A549 (cell line): ENCODE data around the gene ZNF418. TPM values are rescaled to one million over a fixed set of nuclear protein-coding genes. Genes with fewer than 3 reads are reported as not detected.

Experiments
- ATAC-seq, 2 experiments: fragments of 200-7000 bp in 1 of 2; fragments of >200 bp in 1 of 2; cut with Nextera tagmentation in 1 of 2; cut with Tn5 transposase in 1 of 2; 3 replicates each; pipeline versions ENCODE4 v1.8.0 to v1.9.1; 2018 to 2020; ENCODE audit warnings: mild to moderate bottlenecking in 1 of 2, moderate library complexity in 1 of 2
- CTCF ChIA-PET: fragments of 300-600 bp; sonication (Branson Sonifier 250); formaldehyde crosslinking; extraction: SDS; loops from one replicate; lab custom pipeline; 2021; ENCODE audit warnings: antibody characterized with exemption, inconsistent platforms; lab: Yijun Ruan, JAX
- POLR2A ChIA-PET: fragments of 350-600 bp; formaldehyde crosslinking; extraction: SDS; loops from one replicate; lab custom pipeline; 2021; ENCODE audit warnings: antibody characterized with exemption, inconsistent platforms; lab: Yijun Ruan, JAX
- DNase-seq, 2 experiments: peaks; one replicate each; pipeline versions ENCODE4 v3.0.0 to v3.0.0-alpha.2; 2011 to 2016; ENCODE audit warnings: low read depth in 1 of 2, low spot score in 1 of 2
- FAIRE-seq: peaks from 2 replicates; lab custom pipeline; 2011; peaks lifted over from hg19 to GRCh38; lab: Jason Lieb, UNC
- H3K27ac ChIP-seq, 2 experiments: fragments of >200 bp; sonication (Bioruptor Twin); formaldehyde crosslinking; 3 replicates each; pipeline ENCODE4 v1.5.1; 2016 to 2017
- H3K4me1 ChIP-seq: fragments of >200 bp; sonication (Bioruptor Twin); formaldehyde crosslinking; 3 replicates; pipeline ENCODE4 v1.6.1; 2016
- H3K4me2 ChIP-seq: fragments of >200 bp; sonication (Bioruptor Twin); formaldehyde crosslinking; 3 replicates; pipeline ENCODE4 v1.6.1; 2016
- H3K4me3 ChIP-seq: fragments of >200 bp; sonication (Bioruptor Twin); formaldehyde crosslinking; 3 replicates; pipeline ENCODE4 v1.5.1; 2016
- H3K9me3 ChIP-seq: fragments of >200 bp; sonication (Bioruptor Twin); formaldehyde crosslinking; 3 replicates; pipeline ENCODE4 v1.6.1; 2016
- ATOH8 ChIP-seq: fragments of 250-450 bp; sonication (Bioruptor Pico); IDR thresholded peaks from 2 replicates; pipeline ENCODE4 v1.5.0; 2020; ENCODE audit warnings: low read depth, mild to moderate bottlenecking, moderate library complexity
- BCL3 ChIP-seq: fragments of >200 bp; sonication (Bioruptor Twin); formaldehyde crosslinking; IDR thresholded peaks from 3 replicates; pipeline ENCODE4 v1.6.1; 2016
- CBX2 ChIP-seq: fragments of 200-600 bp; sonication (generic); IDR thresholded peaks from 2 replicates; pipeline ENCODE4 v1.6.1; 2016; ENCODE audit warnings: low read depth, mild to moderate bottlenecking, borderline replicate concordance
- CBX8 ChIP-seq: fragments of 200-600 bp; sonication (generic); IDR thresholded peaks from 2 replicates; pipeline ENCODE4 v1.6.1; 2016
- CHD2 ChIP-seq: fragments of 150-350 bp; IDR thresholded peaks from 2 replicates; pipeline ENCODE4 v1.6.1; 2014; ENCODE audit warnings: low read length; ENCODE audit not compliant: partially characterized antibody
- CHD4 ChIP-seq: fragments of 200-600 bp; sonication (generic); IDR thresholded peaks from 2 replicates; pipeline ENCODE4 v1.6.1; 2016; ENCODE audit warnings: antibody characterized with exemption, mild to moderate bottlenecking, borderline replicate concordance
- ELK1 ChIP-seq: fragments of 150-350 bp; IDR thresholded peaks from 2 replicates; pipeline ENCODE4 v1.6.1; 2014; ENCODE audit warnings: low read depth, mild to moderate bottlenecking, low read length
- FOSB ChIP-seq: fragments of 250-450 bp; sonication (Bioruptor Pico); IDR thresholded peaks from 2 replicates; pipeline ENCODE4 v1.5.0; 2020; ENCODE audit warnings: mild to moderate bottlenecking, moderate library complexity
- FOSL2 ChIP-seq, 2 experiments: fragments of 450-650 bp in 1 of 2; fragments of >200 bp in 1 of 2; sonication (Bioruptor Twin) in 1 of 2; formaldehyde crosslinking; IDR thresholded peaks; 2 replicates each; pipeline versions ENCODE4 v1.5.0 to v1.6.1; 2016 to 2020; ENCODE audit warnings: mild to moderate bottlenecking in 1 of 2, moderate library complexity in 1 of 2
- FOXS1 ChIP-seq: fragments of 250-450 bp; sonication (Bioruptor Pico); IDR thresholded peaks from 2 replicates; pipeline ENCODE4 v1.5.0; 2020; ENCODE audit warnings: mild to moderate bottlenecking, moderate library complexity
- GATA3 ChIP-seq: IDR thresholded peaks from 2 replicates; pipeline ENCODE4 v1.6.1; 2012; ENCODE audit warnings: borderline replicate concordance
- HMGXB4 ChIP-seq: fragments of 250-450 bp; sonication (Bioruptor Pico); IDR thresholded peaks from 2 replicates; pipeline ENCODE4 v1.5.0; 2021; ENCODE audit warnings: mild to moderate bottlenecking, moderate library complexity, borderline replicate concordance
- HOXA7 ChIP-seq: fragments of 250-450 bp; sonication (Bioruptor Pico); IDR thresholded peaks from 2 replicates; pipeline ENCODE4 v1.5.0; 2020; ENCODE audit warnings: mild to moderate bottlenecking, moderate library complexity
- HOXB13 ChIP-seq: fragments of 250-450 bp; sonication (Bioruptor Pico); IDR thresholded peaks from 2 replicates; pipeline ENCODE4 v1.5.0; 2020; ENCODE audit warnings: low read depth, mild to moderate bottlenecking, moderate library complexity
- HOXB5 ChIP-seq: fragments of 250-450 bp; sonication (Bioruptor Pico); IDR thresholded peaks from 2 replicates; pipeline ENCODE4 v1.5.0; 2020; ENCODE audit warnings: mild to moderate bottlenecking, moderate library complexity
- JUNB ChIP-seq: fragments of >200 bp; sonication (Bioruptor Twin); formaldehyde crosslinking; IDR thresholded peaks from 2 replicates; pipeline ENCODE4 v1.6.1; 2016
- KDM1A ChIP-seq: fragments of 200-600 bp; sonication (generic); IDR thresholded peaks from 2 replicates; pipeline ENCODE4 v1.6.1; 2016; ENCODE audit warnings: low read depth, mild to moderate bottlenecking
- MAFK ChIP-seq: fragments of 450-650 bp; IDR thresholded peaks from 2 replicates; pipeline ENCODE4 v1.6.1; 2014; ENCODE audit not compliant: partially characterized antibody
- MAX ChIP-seq: IDR thresholded peaks from 2 replicates; pipeline ENCODE4 v1.6.1; 2012
- MAZ ChIP-seq: fragments of 150-350 bp; IDR thresholded peaks from 2 replicates; pipeline ENCODE4 v1.6.1; 2014; ENCODE audit warnings: antibody characterized with exemption, low read depth, low read length, borderline replicate concordance
- MYC ChIP-seq: IDR thresholded peaks from 2 replicates; pipeline ENCODE4 v1.6.1; 2012; ENCODE audit warnings: mild to moderate bottlenecking, inconsistent platforms, low read length, improper control_type of control experiment, borderline replicate concordance
- PHF8 ChIP-seq: fragments of 200-600 bp; sonication (generic); IDR thresholded peaks from 2 replicates; pipeline ENCODE4 v1.6.1; 2016; ENCODE audit warnings: low read depth, mild to moderate bottlenecking, antibody characterized with exemption, moderate library complexity, borderline replicate concordance
- POLR2AphosphoS2 ChIP-seq: conservative IDR thresholded peaks from 2 replicates; pipeline ENCODE4 v1.6.1; 2012; ENCODE audit warnings: low read length, improper control_type of control experiment, inconsistent platforms
- RAD21 ChIP-seq, 2 experiments: fragments of >200 bp in 1 of 2; sonication (Bioruptor Twin) in 1 of 2; formaldehyde crosslinking in 1 of 2; IDR thresholded peaks in 1 of 2; conservative IDR thresholded peaks in 1 of 2; 2 replicates in 1 of 2; 3 replicates in 1 of 2; pipeline ENCODE4 v1.6.1; 2012 to 2018; ENCODE audit warnings: inconsistent platforms in 1 of 2
- RARB ChIP-seq: fragments of 250-450 bp; sonication (Bioruptor Pico); IDR thresholded peaks from 2 replicates; pipeline ENCODE4 v1.8.0; 2021; ENCODE audit warnings: mild to moderate bottlenecking, moderate library complexity
- RFX5 ChIP-seq: fragments of 450-650 bp; IDR thresholded peaks from 2 replicates; pipeline ENCODE4 v1.7.1; 2014; ENCODE audit warnings: antibody characterized with exemption, mild to moderate bottlenecking, moderate library complexity
- TFCP2L1 ChIP-seq: fragments of 250-450 bp; sonication (Bioruptor Pico); IDR thresholded peaks from 2 replicates; pipeline ENCODE4 v1.5.0; 2021; ENCODE audit warnings: mild to moderate bottlenecking
- TP53 ChIP-seq: fragments of 250-450 bp; sonication (Bioruptor Pico); IDR thresholded peaks from 2 replicates; pipeline ENCODE4 v1.5.0; 2021; ENCODE audit warnings: mild to moderate bottlenecking, moderate library complexity
- ZC3H11A ChIP-seq: fragments of 450-650 bp; IDR thresholded peaks from 2 replicates; pipeline ENCODE4 v1.6.1; 2014; ENCODE audit warnings: antibody characterized with exemption, mild to moderate bottlenecking
- ZFP36 ChIP-seq: fragments of 450-650 bp; IDR thresholded peaks from 2 replicates; pipeline ENCODE4 v1.6.1; 2014; ENCODE audit warnings: borderline replicate concordance; ENCODE audit not compliant: partially characterized antibody
- ZSCAN20 ChIP-seq: fragments of 250-450 bp; sonication (Bioruptor Pico); IDR thresholded peaks from 2 replicates; pipeline ENCODE4 v1.8.0; 2022; ENCODE audit warnings: mild to moderate bottlenecking, moderate library complexity
- WGBS: methylation state at CpG from one replicate; pipeline ENCODE4 v1.1.6; 2017; ENCODE audit errors: missing lambda C conversion rate; 5-methylcytosine and 5-hydroxymethylcytosine counted together
- polyA plus RNA-seq, 4 experiments: library from polyadenylated mRNA; depleted of rRNA in 3 of 4; stranded (reverse); fragments of >200 nt; fragmentation: RNase III in 1 of 4; extraction: RNeasy Plus Mini Kit Qiagen cat#74134 plus additional on column Dnase treatment in 1 of 4; gene quantifications; 2 replicates in 3 of 4; 3 replicates in 1 of 4; pipeline ENCODE4 v1.2.3, GENCODE V29; 2011 to 2017

Gene ZNF418
- polyA plus RNA-seq, 2 of the 4 experiments (the other 2 are of a cell fraction) = 1.8 to 3.2 TPM

- ATAC-seq (no peak; a peak in 1 of 6 replicates), DNase-seq (no peak), FAIRE-seq (no peak)
- Histone ChIP-seq H3K4me3 (peak overlapping the region; percentile 23; the same call in 2 of the 3 replicates), H3K9me3 (peaks cover 85% of the 10 kb centered on the region), H3K4me1 (no peaks in the 10 kb centered on the region), H3K27ac (no peak overlapping the region), H3K4me2 (peak overlapping the region; percentile 29; the same call in 1 of the 3 replicates)
- TF ChIP-seq HOXA7 (CRISPR knock-in tag) = no peak
- no peak for TF ChIP-seq ATOH8 (CRISPR knock-in tag)
- no peak for TF ChIP-seq MAFK
- no peak for TF ChIP-seq FOSL2 (IDR thresholded peaks at IDR 0.05)
- TF ChIP-seq FOSL2 (CRISPR knock-in tag; IDR thresholded peaks at IDR 0.05) = no peak
- no peak for TF ChIP-seq GATA3
- TF ChIP-seq RARB = no peak
- no peak for TF ChIP-seq POLR2AphosphoS2
- TF ChIP-seq ZFP36 = no peak
- no peak for TF ChIP-seq BCL3
- TF ChIP-seq RFX5 = no peak
- no peak for TF ChIP-seq ELK1
- TF ChIP-seq FOSB (CRISPR knock-in tag) = no peak
- no peak for TF ChIP-seq CBX2
- TF ChIP-seq HOXB13 (CRISPR knock-in tag) = no peak
- TF ChIP-seq HOXB5 (CRISPR knock-in tag) = no peak
- TF ChIP-seq TFCP2L1 = no peak
- TF ChIP-seq MAX = no peak
- no peak for TF ChIP-seq CHD4
- TF ChIP-seq MAZ = no peak
- POLR2A ChIA-PET = no interaction called here
- CTCF ChIA-PET = interaction anchor here (0.8 to 1.4 kb wide), 3 partner anchors 9 to 15 kb away, joined by 3 to 4 read pairs (median 3); no protein-coding TSS in a partner anchor
- WGBS = 63% methylated on average over 8 of the region's 8 CpGs
Observed at GRCh38 chr19:57888107-57888559, 47.1 kb downstream of the ZNF418 start.

GRCh38 chr19:57887195-57887941 lies 47.8 kb downstream of the ZNF418 start:
- H3K4me3 ChIP-seq = no peak overlapping the region
- FAIRE-seq = peak; percentile 46
- ATAC-seq = no peak
- TF ChIP-seq MYC (no peak), MAZ (no peak), ATOH8 (CRISPR knock-in tag) (no peak), JUNB (no peak), KDM1A (no peak), PHF8 (no peak), POLR2AphosphoS2 (no peak), FOXS1 (CRISPR knock-in tag) (no peak), HMGXB4 (CRISPR knock-in tag) (no peak), CBX8 (no peak), ZC3H11A (no peak), ZSCAN20 (CRISPR knock-in tag) (no peak), RAD21 (conservative IDR thresholded peaks at IDR 0.05 in 1 of 2, IDR thresholded peaks at IDR 0.05 in 1 of 2) (no peak), TP53 (CRISPR knock-in tag) (no peak), CHD2 (no peak)

More at GRCh38 chr19:57887195-57887941, 47.8 kb downstream of the ZNF418 start:
- POLR2A ChIA-PET = no interaction called here
- Histone ChIP-seq H3K9me3 (peaks cover 82% of the 10 kb centered on the region), H3K4me1 (no peaks in the 10 kb centered on the region), H3K27ac (no peak overlapping the region), H3K4me2 (no peak overlapping the region)
- 59% methylated on average over 6 of the region's 6 CpGs for WGBS
- CTCF ChIA-PET = interaction anchor here (0.8 to 1.4 kb wide), 2 partner anchors 9 to 16 kb away, joined by 3 to 4 read pairs; no protein-coding TSS in a partner anchor
- no peak for DNase-seq
